GM18508 (cell line): ENCODE data around the gene DYRK1B.
"Not testable (repeated sequence)": the region's sequence is repeated elsewhere in the genome, so short reads cannot be mapped to it uniquely, and the experiment has no call there.

ENCODE experiments used
- ATAC-seq: cut with Tn5 transposase; IDR thresholded peaks from one replicate; pipeline ENCODE4 v1.9.1; 2021; ENCODE audit warnings: moderate number of reproducible peaks; ENCODE audit not compliant: insufficient read depth, unreplicated experiment

The DYRK1B gene

DNA sequence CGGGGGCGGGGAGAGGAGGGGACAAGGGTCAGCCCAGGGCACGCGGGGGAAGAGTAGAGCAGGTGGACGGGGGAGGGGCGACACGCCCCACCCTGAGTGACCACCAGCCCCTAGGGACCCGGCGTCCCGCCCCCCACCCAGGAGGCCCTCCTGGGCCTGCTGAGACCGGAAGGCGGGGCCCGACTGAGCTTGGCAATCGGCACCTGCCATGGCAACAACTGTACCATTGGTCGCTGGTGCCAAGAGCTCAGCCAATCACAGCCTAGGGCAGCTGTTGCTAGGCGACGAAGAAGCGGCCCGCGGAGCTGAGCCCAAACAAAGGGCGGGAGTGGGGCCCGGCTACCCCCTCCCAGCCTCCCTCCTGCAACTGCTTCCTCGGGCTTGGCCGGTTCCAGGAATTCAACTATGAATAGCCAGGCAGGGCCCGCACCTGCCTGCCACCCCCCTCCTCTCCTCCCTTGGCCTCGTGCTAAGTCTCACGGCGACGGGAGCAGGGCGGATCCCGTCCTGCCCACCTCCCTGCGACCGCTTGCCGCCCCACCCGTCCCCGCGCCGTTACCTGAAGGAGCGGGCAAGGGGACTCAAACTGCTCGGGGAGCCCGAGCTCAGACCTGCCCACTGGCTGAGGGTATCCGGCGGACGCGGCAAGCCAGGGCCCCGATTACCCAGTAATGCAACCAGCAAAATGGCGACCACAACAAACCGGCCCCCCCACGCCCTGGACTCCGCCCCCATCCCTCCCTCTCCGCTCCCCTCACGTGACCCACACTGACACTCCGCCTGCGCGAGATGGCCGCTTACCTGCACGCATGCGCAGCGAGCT lies at the start of gene DYRK1B:
TSS of gene DYRK1B (minus strand) at position 699 of the 823 bp plus-strand sequence. CDS start 2,295 bp downstream, outside the sequence.
- ATAC-seq, result peak; percentile 55

DNA sequence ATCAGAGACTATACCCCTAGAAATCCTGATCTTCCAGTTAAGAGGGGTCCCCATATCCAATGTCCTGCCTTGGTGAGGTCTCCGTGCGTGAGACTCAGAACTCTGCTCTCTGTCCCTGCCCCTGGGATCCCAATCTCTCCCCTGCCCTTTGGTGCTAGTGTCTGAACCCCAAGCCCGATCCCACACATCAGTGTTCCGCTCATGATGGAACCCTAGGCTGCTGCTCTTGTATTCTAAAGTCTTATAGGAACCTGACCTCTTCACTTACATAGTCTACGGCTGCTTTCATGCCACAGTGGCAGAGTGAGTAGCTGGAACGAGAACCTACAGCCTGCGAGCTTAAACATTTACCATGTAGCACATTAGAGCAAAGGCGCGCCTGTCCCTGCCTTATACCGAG lies 48.7 kb upstream of the DYRK1B start:
- not testable (repeated sequence) for ATAC-seq

DNA sequence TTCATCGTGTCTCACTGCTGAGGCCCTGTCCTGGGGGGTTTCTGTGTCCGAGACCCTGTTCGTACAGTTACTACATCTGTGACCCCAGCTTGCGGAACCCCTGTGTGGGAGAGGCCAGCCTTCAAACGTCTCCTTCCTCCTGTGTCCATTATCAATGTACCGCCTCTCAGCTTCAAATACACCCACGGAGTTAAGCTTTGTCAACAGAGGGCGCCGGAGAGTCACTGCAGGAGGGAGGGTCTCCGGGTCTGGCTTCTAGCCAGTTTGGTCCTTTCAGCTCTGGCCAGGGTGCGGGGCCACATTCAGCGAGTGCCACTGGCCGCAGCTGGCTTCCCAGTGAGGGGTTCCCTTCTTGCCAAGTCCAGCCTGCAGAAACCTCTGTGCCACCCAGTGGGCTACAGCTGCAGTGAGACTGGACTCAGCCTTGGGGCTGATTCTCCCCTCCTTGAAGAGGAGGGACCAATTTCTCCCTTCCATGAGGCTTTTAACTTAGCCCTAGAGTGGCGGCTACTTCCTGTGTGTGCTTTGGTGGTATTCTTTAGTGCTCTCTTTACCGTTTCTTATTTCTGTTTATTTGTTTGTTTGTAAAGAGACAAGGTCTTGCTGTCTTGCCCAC lies 47.6 kb upstream of the DYRK1B start:
- not testable (repeated sequence) for ATAC-seq

DNA sequence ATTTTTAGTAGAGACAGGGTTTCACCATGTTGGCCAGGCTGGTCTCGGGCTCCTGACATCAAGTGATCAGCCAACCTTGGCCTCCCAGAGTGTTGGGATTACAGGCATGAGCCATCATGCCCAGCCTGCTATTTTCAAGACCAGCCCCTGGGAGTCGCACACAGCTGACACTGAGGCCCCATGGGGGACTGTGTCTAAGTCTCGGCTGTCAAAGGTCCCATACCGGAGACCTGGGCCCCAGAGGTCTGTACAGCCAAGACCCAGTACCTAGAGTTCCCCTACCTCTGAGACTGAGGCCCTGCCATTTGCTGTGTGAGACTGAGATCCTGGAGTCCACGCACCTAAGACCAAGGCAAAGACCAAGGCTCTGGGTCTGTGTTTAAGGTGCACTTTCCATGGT lies 46.3 kb upstream of the DYRK1B start:
- not testable (repeated sequence) for ATAC-seq

DNA sequence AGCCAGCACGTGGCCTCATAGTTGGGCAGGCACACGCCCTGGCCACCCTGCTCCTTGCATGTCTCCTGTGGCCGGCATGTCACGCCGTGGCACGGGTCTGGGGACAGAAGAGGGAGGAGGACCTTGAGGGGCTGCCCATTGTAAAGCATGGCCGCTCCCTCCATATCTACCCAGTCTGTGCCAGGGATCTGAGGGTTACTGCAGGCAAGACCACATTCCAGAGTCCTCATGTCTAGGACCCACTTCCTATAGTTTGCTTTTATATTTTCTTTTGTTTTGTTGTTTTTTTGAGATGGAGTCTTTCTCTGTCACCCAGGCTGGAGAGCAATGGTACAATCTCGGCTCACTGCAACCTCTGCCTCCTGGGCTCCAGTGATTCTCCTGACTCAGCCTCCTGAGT lies 45.8 kb upstream of the DYRK1B start:
- ATAC-seq, result not testable (repeated sequence)

DNA sequence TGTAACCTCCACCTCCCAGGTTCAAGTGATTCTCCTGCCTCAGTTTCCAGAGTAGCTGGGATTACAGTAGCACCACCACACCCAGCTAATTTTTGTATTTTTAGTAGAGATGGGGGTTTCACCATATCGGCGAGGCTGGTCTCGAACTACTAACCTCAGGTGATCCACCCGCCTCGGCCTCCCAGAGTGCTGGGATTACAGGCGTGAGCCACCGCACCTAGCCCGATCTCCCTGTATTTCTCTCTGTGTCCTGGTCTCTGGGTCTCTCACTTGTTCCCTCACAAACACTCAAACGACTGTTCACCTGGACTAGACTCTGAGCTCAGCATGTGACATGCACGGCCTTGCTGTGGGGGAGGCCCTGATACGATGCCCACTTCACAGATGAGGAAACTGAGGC lies 44.9 kb upstream of the DYRK1B start:
- ATAC-seq, result not testable (repeated sequence)

DNA sequence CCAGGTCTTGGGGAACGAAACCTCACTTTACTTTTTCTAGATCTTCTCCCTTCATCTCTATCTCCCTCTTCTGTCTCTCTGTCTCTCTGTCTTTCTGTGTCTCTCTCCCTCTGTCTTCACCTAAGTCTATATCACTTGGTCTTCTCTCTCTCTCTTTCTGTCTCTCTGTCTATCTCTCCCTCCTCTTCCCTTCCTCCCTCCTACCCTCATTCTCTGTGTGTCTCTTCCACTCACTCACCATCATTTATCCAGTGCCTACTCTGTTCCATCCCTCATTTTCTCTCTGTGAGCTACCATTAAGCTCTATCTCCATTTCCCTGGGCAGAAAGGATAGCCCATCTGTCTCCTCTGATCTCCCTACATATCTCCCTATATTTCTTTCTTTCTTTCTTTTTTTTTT lies 44.4 kb upstream of the DYRK1B start:
- no peak for ATAC-seq

DNA sequence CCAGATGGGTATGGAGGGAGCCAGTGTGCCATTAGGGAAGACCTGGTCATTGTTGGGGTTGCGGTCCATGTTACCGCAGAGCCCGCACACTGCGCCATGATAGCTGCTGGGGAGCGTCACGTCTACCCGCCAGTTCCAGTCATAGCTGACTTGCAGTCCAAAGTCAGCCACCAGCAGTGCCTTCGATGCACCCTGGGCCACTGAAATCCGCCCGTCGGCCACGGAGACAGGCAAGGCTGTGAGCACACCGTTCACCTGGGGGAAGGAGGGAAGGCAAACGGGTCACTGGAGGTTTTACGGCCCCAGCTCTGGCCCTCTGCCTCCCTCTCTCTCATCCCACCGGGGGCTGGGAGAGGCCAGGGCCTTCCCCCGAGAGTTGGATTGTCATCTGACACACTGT lies 44.0 kb upstream of the DYRK1B start:
- ATAC-seq, result not testable (repeated sequence)

DNA sequence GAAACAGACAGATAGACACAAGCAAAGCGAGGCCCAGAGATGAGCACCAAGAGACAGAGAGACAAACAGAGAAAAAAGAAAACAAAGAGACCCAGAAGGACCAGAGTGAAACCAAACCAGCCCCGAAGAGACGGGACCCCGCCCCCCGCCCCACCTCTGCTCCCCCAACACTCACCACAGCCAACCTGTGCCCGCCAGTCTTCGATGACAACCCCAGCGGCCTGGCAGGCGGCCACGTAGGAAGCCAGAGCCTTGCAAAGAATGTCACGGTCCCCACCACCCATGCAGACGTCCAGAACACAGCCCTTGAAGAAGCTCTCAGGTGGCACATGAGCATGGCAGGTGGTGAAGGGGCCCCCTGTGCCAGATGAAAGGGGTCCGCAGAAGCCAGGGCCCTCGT lies 43.5 kb upstream of the DYRK1B start:
- not testable (repeated sequence) for ATAC-seq

DNA sequence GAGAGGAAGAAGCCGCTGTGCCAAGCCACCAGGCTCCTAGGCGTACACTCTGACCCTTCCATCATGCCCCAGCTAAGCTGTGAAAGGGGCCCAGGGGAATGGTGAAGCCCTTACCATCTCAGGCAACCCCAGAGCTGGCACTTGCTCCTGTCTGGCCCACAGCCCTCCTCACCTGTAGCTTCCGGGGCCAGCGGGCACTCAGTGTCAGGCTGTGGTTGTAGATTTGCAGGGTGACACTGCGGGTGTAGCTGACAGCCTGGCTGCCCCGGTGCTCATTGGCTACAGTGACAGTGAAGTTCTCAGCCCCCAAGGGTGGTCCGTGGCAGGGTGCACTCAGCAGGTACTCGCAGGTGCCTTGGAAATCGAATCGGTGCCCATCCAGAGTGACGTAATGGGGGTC lies 42.5 kb upstream of the DYRK1B start:
- not testable (repeated sequence) for ATAC-seq

DNA sequence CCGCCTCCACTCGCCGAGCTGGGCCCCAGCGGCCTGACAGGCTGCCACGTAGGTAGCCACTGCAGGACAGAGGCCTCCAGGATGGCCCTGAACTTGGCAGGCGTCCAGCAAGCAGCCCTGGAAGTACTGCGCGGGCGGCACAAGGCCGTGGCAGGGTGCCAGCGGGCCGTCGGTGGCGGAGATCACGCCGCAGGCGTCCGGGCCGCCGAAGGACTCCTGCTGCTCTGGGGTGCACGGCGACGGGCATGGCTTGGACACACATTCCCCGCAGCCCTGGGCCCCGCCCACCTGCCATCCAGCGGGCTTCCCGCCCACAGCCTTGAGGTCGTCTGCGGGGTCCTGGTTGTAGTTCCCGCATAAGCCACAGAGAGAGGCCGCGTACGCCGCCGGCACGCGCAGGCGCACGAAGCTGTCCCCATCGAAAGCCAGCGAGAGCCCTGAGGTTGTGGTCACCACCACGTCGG lies 41.5 kb upstream of the DYRK1B start:
- ATAC-seq, result not testable (repeated sequence)

DNA sequence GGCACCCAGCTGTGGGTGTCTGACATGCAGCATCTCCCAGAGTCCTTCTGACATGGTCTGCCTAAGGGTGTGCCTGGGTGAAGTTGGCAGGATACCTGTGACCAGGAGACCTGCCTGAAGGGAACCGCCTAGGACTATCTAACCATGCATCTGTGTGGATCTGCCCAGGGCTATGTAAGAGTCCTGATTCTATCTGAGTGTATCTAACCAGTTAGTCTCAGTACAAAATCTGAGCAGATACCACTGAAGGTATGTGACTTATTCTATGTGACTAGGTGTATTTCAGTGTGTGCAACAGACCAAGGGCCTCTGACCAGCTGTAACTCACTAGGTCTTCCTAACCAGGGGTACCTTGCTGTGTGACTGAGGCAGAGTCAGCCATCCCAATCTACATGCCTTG lies 40.4 kb upstream of the DYRK1B start:
- no peak for ATAC-seq

DNA sequence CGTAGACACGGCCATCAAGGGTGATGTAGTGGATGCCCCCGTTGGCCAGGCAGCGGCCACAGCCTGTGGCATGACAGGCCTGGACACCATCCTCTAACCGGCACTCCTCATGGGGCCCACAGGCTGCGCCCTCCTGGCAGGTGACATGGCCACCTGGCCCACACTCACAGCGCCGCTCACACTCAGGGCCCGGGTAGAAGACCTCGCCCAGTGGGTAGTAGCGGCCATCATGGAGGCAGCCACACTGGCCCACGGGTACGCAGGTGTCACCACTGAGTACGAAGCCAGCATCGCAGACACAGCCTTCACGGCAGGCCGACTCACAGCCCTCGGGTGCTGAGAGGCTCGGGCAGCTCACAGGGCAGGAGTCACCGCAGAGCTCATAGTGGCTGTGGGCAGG lies 39.4 kb upstream of the DYRK1B start:
- ATAC-seq, result no peak

DNA sequence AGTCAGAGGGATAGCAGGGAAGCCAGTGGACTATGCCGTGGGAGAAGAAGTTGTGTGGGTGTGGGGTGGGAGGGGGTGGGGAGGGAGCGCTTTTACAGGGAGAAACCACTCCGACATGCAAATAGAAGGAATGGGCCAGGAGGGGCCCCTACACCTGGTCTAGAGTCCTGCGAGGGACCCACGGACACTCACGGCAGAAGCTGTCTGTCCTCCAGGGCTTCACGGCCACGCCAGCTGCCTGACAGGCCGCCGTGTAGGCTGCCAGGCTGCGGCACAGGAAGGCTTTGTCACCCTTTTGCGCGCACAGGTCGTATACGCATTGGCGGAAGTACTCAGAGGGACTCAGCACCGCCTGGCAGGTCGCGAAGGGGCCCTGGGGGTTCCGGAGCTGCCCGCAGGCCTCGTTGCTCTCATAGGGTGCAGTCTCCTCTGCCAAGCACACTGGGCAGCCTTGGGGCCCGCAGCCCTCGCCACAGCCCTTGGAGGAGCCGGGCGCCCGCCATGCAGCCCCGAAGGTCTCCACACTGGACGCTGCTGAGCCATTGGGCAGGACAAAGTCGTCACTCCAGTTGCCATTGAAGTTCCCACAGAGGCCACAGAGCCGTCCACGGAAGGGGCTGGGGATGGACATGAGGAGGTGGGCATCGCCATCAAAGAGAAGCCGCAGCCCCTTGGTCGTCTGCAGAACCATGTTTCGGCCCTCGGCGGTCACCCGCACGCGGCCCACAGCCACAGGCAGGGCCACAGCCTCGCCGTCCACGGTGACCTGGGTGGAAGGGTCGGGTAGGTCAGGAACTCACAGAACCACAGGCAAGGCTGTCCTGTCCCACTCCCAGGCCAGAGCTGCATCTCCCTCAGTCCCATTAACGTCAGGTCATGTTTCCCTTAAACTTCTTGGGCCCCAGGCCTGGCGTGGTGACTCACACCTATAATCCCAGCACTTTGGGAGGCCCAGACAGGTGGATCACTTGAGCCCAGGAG lies 38.2 kb upstream of the DYRK1B start:
- no peak for ATAC-seq

DNA sequence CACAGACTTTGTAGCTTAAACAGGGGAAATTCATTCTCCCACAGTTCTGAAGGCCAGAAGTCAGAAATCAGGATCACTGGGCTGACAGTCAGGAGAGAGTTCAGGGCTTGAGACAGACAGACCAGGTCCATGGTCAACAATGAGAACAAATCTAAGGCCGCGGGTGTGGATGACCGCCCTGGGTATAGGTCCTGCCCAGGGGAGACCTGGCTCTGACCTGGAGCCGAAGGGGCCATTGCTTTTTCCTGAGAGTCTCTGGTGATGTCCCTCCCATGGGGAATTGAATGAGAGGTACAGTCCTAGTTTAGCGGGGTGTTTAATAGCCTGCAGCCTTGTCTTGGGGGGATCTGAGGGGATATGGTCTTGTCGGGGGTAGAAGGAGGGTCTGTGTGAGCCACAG lies 37.4 kb upstream of the DYRK1B start:
- ATAC-seq, result no peak

DNA sequence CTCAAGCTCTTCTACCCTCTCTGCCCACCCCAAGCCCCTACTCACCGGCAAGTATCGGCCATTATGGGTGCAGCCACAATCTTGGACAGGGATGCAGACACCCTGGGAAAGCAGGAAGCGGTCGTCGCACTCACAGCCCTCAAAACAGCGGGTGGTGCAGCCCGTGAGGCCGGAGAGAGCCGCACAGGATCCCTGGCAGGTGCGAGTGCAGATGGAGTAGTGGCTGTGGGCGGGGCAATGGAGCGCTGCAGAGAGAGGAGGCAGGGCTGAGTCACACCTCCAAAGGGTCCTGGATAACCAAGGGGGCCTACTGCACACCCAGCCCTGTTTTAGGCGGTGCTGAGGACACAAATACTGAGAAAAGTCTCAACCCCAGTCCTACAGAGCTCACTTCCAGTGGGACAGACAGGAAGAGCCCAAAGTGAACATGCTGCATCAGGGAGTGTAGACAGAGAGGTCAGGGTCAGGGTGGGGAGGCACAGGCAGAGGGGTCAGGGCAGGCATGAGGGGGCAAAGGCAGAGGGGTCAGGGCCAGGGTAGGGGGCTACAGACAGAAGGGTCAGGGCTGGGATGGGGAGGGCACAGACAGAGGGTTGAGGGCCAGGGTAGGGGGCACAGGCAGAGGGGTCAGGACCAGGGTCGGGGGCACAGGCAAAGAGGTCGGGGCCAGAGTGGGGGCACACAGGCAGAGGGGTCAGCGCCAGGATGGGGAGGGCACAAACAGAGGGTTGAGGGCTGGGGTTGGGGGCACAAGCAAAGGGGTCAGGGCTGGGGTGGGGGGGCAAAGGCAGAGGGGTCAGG lies 36.4 kb upstream of the DYRK1B start:
- no peak for ATAC-seq

DNA sequence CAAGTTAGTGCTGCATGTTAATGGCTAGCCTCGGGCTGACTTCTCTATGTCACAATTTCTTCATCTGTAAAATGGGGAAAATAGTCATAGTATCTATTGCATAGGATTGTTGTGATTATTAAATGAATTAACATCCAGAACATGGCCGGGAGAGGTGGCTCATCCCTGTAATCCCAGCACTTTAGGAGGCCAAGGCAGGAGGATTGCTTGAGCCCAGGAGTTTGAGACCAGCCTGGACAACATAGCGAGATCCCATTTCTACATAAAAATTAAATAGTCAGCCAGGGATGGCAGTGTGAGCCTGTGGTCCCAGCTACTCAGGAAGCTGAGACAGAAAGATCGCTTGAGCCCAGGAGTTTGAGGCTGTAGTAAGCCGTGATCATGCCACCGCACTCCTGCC lies 34.0 kb upstream of the DYRK1B start:
- ATAC-seq, result no peak

DNA sequence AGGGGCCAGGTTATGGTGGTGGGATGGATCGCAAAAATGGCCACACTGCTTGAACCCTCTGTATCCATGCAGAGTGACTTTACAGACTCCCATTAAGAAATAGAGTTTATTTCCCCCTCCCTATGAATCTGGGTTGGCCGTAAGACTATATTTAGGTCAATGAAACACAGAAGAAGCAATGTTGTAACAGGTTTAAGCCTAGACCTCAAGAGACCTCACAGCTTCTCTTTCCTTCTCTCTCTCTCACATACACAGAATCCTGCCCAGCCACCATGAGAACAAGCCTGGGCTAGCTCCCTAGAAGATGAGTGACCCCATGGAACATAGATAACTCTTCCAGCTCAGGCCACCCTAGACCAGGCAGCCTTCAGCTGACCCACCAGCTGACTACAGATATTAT lies 33.2 kb upstream of the DYRK1B start:
- ATAC-seq, result no peak

DNA sequence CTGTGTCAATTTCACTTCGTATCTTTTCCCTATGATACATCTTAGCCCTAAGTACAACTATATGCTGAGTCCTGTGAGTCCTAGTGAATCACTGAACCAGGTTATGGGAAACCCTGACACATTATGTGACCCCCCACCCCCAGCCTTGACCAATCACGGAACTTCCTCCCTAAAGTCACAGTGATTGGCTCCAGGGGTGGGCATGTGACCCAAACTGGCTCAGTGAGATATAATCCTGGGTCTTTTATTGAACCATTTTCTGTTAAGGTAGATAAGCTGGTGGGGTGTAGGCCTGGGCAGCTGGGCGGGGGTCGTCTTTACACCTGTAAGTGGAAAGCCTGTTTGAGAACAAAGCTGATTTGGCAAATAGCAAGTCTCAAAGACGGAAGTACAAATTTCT lies 32.0 kb upstream of the DYRK1B start:
- ATAC-seq, result no peak

DNA sequence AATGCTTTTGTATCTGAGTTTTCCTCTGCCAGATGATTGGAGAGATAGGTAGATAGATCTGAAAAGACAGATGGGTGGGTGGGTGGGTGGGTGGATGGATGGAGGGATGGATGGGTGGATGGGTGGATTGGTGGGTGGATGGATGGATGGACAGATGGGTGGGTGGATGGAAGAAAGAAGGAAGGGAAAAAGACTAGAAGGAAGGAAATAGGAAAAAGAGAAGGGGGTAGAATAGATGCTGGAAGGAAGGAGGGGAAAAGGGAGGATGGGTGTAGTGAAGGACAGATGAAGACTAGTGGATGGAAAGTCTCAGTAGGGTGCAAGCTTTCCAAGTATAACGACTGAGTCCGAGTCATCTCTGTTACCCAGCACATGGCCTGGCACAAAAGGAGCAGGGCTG lies 31.2 kb upstream of the DYRK1B start:
- no peak for ATAC-seq
